Uterus (tissue), 4 donors: ENCODE measurements around the gene FAR1. TPM values are rescaled to one million over a fixed set of nuclear protein-coding genes. Genes with fewer than 3 reads are reported as not detected.
"Not testable (repeated sequence)": the region's sequence is repeated elsewhere in the genome, so short reads cannot be mapped to it uniquely, and the experiment has no call there.

Source experiments
- DNase-seq, 2 donors: peaks; one replicate each; pipeline ENCODE4 v3.0.0-alpha.2; 2019 to 2020
- H3K27ac ChIP-seq, 2 donors: fragments of 200-600 bp; sonication (generic); 1 replicate in 1 of 2; 2 replicates in 1 of 2; pipeline ENCODE4 v1.5.1; 2016 to 2018
- H3K27me3 ChIP-seq, 2 donors: fragments of 200-600 bp; sonication (generic); one replicate each; pipeline ENCODE4 v1.5.1; 2018 to 2019; ENCODE audit warnings: control low read depth in 1 of 2
- H3K36me3 ChIP-seq, 2 donors: fragments of 200-600 bp; sonication (generic); one replicate each; pipeline ENCODE4 v1.5.1; 2019; ENCODE audit warnings: control low read depth in 1 of 2
- H3K4me1 ChIP-seq, 2 donors: fragments of 200-600 bp; sonication (generic); one replicate each; pipeline ENCODE4 v1.5.1; 2018 to 2019; ENCODE audit warnings: control low read depth in 1 of 2
- H3K4me3 ChIP-seq, 2 donors: fragments of 200-600 bp; sonication (generic); 1 replicate in 1 of 2; 2 replicates in 1 of 2; pipeline ENCODE4 v1.5.1; 2018 to 2019; ENCODE audit warnings: mild to moderate bottlenecking in 1 of 2
- H3K9me3 ChIP-seq, 2 donors: fragments of 200-600 bp; sonication (generic); one replicate each; pipeline ENCODE4 v1.5.1; 2019; ENCODE audit warnings: control low read depth in 1 of 2
- POLR2A ChIP-seq, 2 donors: fragments of 450-650 bp; IDR thresholded peaks; one replicate each; pipeline ENCODE4 v1.6.1; 2016; ENCODE audit warnings: antibody characterized with exemption in 2 of 2, mild to moderate bottlenecking in 1 of 2, moderate library complexity in 1 of 2
- intact Hi-C: fragments of 100-400 bp; cut with DNase I; formaldehyde crosslinking; loops from one replicate; pipeline ENCODE4 v1.15.1; 2023; ENCODE audit warnings: low total_unique reads
- total RNA-seq, 4 donors: library from RNA; depleted of rRNA in 3 of 4; stranded (reverse); fragments of >200 nt in 3 of 4; gene quantifications; one replicate each; pipeline versions ENCODE4 v1.1.0 to v1.2.4, GENCODE V29; 2014 to 2023
- TF ChIP-seq, protein P1 (sequence below), 4 experiments: fragments of 200-600 bp in 2 of 4; fragments of 450-650 bp in 2 of 4; sonication (generic) in 2 of 4; IDR thresholded peaks; one replicate each; pipeline ENCODE4 v1.5.1; 2016 to 2019; ENCODE audit warnings: antibody characterized with exemption in 4 of 4, mild to moderate bottlenecking in 2 of 4, moderate library complexity in 1 of 4
- donor health status: DM: yes; HTN: yes; CAD: no.

The FAR1 gene, protein sequence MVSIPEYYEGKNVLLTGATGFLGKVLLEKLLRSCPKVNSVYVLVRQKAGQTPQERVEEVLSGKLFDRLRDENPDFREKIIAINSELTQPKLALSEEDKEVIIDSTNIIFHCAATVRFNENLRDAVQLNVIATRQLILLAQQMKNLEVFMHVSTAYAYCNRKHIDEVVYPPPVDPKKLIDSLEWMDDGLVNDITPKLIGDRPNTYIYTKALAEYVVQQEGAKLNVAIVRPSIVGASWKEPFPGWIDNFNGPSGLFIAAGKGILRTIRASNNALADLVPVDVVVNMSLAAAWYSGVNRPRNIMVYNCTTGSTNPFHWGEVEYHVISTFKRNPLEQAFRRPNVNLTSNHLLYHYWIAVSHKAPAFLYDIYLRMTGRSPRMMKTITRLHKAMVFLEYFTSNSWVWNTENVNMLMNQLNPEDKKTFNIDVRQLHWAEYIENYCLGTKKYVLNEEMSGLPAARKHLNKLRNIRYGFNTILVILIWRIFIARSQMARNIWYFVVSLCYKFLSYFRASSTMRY
- 100 to 1,000 TPM in 1 of 4 donors, 10 to 100 TPM in 3; 34.8 to 148 (median 69.5) TPM for total RNA-seq

DNA sequence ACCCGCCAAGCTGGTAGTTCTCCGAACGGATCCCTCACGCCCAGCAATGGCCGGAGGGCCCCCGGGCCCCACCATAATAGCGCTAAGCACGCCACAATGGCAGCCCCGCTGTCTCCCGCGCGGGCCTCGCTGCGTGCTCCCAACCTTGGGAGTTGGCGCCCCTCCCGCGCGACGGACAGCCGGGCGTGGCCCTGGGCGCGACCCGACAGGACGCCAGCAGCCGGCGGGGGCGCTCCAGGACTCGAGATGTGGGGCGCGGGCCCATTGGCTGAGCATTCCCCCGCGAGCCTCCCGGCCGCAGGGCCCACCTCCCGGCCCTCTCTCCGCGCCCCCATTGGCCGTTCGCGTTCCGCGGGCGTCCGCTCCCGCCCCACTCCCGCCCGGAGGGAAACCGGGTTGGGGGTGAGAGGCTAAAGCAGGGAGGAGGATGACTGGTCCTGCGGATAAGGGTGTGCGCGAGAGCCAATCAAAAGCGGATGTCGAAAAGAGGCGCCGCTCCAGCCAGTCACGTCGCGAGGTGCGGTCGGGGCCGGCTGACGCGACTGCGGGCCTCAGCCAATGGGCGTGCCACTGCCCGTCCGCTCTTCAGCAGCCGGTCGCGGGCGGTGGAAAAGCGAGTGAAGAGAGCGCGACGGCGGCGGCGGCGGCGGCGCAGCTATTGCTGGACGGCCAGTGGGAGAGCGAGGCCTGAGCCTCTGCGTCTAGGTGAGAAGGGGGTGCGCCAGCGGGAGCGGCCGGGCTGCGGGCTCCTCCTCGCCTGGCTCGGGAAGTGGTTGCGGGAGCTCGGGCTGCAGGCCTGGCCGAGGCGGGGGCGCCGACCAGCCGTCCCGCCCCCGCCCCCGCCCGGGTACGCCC lies at the start of gene FAR1:
Gene FAR1, plus strand, starts transcription at position 567 of the 855 bp plus-strand sequence. CDS start 26,098 bp downstream, outside the sequence.
- peak; percentile 97 to 98 for DNase-seq
- H3K36me3 ChIP-seq, result no peaks in the 10 kb centered on the region
- H3K27ac ChIP-seq, result peak within 1 kb of the TSS; percentile 85 to 96
- TF ChIP-seq, protein P1, sequence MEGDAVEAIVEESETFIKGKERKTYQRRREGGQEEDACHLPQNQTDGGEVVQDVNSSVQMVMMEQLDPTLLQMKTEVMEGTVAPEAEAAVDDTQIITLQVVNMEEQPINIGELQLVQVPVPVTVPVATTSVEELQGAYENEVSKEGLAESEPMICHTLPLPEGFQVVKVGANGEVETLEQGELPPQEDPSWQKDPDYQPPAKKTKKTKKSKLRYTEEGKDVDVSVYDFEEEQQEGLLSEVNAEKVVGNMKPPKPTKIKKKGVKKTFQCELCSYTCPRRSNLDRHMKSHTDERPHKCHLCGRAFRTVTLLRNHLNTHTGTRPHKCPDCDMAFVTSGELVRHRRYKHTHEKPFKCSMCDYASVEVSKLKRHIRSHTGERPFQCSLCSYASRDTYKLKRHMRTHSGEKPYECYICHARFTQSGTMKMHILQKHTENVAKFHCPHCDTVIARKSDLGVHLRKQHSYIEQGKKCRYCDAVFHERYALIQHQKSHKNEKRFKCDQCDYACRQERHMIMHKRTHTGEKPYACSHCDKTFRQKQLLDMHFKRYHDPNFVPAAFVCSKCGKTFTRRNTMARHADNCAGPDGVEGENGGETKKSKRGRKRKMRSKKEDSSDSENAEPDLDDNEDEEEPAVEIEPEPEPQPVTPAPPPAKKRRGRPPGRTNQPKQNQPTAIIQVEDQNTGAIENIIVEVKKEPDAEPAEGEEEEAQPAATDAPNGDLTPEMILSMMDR (IDR thresholded peaks at IDR 0.05), result peak; percentile 46 to 70 (median 68)
- TF ChIP-seq POLR2A (IDR thresholded peaks at IDR 0.05), result peak; percentile 77 to 87
- H3K9me3 ChIP-seq, result no peaks in the 10 kb centered on the region
- peak within 1 kb of the TSS; percentile 71 to 79 for H3K4me3 ChIP-seq
- intact Hi-C loops, result no loop called here
- no peaks in the 10 kb centered on the region for H3K27me3 ChIP-seq
- no peaks in the 10 kb centered on the region for H3K4me1 ChIP-seq

DNA sequence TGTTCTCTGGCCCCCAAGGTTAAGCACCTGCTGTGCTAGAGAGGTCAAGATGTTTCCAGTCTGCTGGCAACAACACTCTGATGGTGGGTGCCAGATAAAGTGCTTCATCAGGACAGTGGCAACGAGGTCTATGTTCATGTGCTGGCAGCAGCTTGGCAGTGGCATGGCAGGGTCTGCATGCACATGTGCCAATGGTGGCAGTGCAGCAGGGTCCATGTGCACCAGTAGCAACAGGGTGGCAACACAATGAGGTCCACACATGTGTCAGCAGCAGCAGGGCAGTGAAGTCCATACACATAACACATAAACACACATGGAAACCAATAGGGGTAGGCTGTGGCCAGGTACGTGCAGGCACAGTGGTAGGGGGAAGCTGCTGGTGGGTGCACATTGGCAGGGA lies 48.4 kb upstream of the FAR1 start:
- Histone ChIP-seq H3K9me3 (no peaks in the 10 kb centered on the region), H3K27ac (no peak overlapping the region)
- TF ChIP-seq POLR2A (IDR thresholded peaks at IDR 0.05), result no peak
- TF ChIP-seq, protein P1 (IDR thresholded peaks at IDR 0.05), result no peak

DNA sequence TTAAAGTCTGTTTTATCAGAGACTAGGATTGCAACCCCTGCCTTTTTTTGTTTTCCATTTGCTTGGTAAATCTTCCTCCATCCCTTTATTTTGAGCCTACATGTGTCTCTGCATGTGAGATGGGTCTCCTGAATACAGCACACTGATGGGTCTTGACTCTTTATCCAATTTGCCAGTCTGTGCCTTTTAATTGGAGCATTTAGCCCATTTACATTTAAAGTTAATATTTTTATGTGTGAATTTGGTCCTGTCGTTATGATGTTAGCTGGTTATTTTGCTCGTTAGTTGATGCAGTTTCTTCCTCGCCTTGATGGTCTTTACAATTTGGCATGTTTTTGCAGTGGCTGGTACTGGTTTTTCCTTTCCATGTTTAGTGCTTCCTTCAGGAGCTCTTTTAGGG lies 41.6 kb upstream of the FAR1 start:
- H3K4me3 ChIP-seq, H3K4me1 ChIP-seq, H3K9me3 ChIP-seq, H3K27me3 ChIP-seq, H3K27ac ChIP-seq, H3K36me3 ChIP-seq, intact Hi-C loops, DNase-seq: not testable (repeated sequence)

More for the DNA sequence above, 48.4 kb upstream of the FAR1 start:
- intact Hi-C loops, result no loop called here
- H3K27me3 ChIP-seq, result no peaks in the 10 kb centered on the region
- H3K4me1 ChIP-seq, result no peaks in the 10 kb centered on the region
- no peaks in the 10 kb centered on the region for H3K36me3 ChIP-seq
- no peak for DNase-seq
- no peak overlapping the region for H3K4me3 ChIP-seq

DNA sequence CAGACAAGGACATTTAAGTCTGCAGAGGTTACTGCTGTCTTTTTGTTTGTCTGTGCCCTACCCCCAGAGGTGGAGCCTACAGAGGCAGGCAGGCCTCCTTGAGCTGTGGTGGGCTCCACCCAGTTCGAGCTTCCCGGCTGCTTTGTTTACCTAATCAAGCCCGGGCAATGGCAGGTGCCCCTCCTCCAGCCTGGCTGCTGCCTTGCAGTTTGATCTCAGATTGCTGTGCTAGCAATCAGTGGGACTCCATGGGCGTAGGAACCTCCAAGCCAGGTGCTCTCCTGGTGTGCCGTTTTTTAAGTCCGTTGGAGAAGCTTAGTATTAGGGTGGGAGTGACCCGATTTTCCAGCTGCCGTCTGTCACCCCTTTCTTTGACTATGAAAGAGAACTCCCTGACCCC lies 39.8 kb upstream of the FAR1 start:
- H3K9me3 ChIP-seq, H3K4me1 ChIP-seq, DNase-seq, intact Hi-C loops, H3K27me3 ChIP-seq, H3K27ac ChIP-seq, H3K36me3 ChIP-seq, H3K4me3 ChIP-seq: not testable (repeated sequence)

DNA sequence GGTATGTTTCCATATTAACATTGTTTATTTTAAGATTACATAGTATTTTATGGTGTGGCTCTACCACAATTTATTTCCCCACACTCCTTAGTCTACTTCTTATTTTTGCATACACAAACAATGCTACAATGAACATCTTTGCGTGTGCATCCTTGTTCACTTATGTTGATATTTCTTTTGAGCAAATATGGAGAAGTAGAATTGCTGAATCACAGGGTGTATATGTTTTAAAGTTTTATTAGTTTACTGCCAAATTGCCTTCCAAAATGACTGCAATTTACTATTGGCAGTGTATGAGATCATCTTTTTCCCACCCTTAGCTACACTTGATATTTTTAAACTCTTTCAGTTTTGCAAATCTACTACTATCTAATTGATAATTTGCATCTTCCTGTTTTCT lies 38.7 kb upstream of the FAR1 start:
- Histone ChIP-seq H3K27ac (no peak overlapping the region), H3K4me3 (no peak overlapping the region), H3K27me3 (no peaks in the 10 kb centered on the region), H3K4me1 (no peaks in the 10 kb centered on the region), H3K36me3 (no peaks in the 10 kb centered on the region), H3K9me3 (no peaks in the 10 kb centered on the region)
- intact Hi-C loops, result no loop called here
- TF ChIP-seq, protein P1 (IDR thresholded peaks at IDR 0.05), result no peak
- no peak for TF ChIP-seq POLR2A (IDR thresholded peaks at IDR 0.05)
- no peak for DNase-seq

DNA sequence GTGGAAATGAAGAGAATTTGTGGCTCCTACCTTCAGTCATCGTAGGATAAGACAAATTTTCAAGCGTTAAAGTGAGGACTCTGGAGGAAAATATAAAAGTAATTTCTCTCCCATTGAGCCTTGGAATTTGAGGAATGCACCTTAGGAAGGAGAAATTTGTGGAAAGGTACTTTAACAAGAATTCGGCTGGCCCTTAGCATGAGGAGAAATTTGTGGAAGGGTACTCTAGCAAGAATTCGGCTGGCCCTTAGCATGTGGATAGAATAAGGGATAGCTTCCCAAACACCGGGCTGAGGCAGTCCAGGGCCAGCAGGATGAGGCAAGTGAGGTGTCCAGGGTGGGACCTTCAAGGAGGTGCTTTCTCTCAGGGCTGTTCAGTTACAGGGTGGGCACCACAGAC lies 33.2 kb upstream of the FAR1 start:
- no peak overlapping the region for H3K27ac ChIP-seq
- no peaks in the 10 kb centered on the region for H3K4me1 ChIP-seq
- H3K4me3 ChIP-seq, result no peak overlapping the region
- intact Hi-C loops, result no loop called here
- no peaks in the 10 kb centered on the region for H3K9me3 ChIP-seq
- TF ChIP-seq, protein P1 (IDR thresholded peaks at IDR 0.05), result no peak
- TF ChIP-seq POLR2A (IDR thresholded peaks at IDR 0.05), result no peak
- no peaks in the 10 kb centered on the region for H3K27me3 ChIP-seq
- H3K36me3 ChIP-seq, result no peaks in the 10 kb centered on the region
- no peak for DNase-seq
